Cardiac fibroblast (primary cell): ENCODE results near the gene MYL6B.

Experiments used
- DNase-seq, 2 donors: peaks; one replicate each; pipeline versions ENCODE4 v3.0.0 to v3.0.0-alpha.2; 2010; ENCODE audit warnings: low read depth in 2 of 2
- H3K4me3 ChIP-seq, 2 donors: replicated peaks in 1 of 2; 1 replicate in 1 of 2; 2 replicates in 1 of 2; pipeline ENCODE4 v1.5.1; 2011; ENCODE audit warnings: low read depth in 2 of 2, low read length in 2 of 2, mild to moderate bottlenecking in 2 of 2, moderate library complexity in 1 of 2
- TF ChIP-seq, protein P1 (sequence below): IDR thresholded peaks from one replicate; pipeline ENCODE4 v1.5.1; 2011; ENCODE audit warnings: low read depth, mild to moderate bottlenecking, low read length, inconsistent platforms

The MYL6B gene

DNA sequence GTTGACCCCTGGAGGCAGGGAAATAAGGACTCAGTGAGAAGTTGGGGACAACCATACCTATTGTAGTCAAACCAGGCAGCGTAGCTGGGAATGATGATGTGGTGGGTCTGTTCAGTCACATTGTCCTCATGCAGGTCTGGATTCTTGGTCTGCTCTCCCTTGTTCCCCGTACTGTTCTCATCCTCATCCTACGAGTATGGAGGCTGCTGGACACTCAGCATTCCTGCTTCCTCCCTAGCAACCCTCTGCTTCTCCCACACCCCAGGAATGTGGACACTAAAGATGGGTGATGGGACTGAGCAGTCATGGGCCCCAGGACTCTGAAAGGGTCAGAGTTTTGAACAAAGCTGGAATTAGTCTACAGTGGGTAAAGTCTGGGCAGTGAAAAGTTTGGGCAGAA lies 26.0 kb downstream of the MYL6B start:
- TF ChIP-seq, protein P1, sequence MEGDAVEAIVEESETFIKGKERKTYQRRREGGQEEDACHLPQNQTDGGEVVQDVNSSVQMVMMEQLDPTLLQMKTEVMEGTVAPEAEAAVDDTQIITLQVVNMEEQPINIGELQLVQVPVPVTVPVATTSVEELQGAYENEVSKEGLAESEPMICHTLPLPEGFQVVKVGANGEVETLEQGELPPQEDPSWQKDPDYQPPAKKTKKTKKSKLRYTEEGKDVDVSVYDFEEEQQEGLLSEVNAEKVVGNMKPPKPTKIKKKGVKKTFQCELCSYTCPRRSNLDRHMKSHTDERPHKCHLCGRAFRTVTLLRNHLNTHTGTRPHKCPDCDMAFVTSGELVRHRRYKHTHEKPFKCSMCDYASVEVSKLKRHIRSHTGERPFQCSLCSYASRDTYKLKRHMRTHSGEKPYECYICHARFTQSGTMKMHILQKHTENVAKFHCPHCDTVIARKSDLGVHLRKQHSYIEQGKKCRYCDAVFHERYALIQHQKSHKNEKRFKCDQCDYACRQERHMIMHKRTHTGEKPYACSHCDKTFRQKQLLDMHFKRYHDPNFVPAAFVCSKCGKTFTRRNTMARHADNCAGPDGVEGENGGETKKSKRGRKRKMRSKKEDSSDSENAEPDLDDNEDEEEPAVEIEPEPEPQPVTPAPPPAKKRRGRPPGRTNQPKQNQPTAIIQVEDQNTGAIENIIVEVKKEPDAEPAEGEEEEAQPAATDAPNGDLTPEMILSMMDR, result no peak
- no peak for DNase-seq
- no peak overlapping the region for H3K4me3 ChIP-seq

DNA sequence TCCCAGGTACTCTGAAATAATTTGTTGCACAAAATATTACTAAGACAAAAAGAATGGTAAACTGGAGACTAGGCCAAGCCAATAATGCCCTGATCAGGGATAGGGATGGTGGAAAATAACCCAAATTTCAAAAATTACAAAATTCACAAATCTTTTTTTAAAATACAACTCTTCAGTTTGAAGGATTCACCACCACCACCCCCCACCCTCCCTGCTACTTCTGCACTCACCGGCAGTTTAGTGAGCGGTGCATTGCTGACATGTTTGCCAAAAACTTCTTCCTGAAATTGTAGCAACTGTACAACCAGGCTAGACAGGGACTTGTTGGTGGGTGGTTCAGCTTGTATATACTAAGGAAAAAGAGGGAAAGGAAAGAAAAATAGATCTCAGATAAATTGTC lies 34.6 kb downstream of the MYL6B start:
- no peak for DNase-seq
- no peak overlapping the region for H3K4me3 ChIP-seq
- TF ChIP-seq, protein P1, result no peak

- TF ChIP-seq, protein P1, result no peak
- peak overlapping the region; percentile 78 to 88 for H3K4me3 ChIP-seq
- no peak for DNase-seq
These were observed 35.9 kb downstream of the MYL6B start for GRCh38 chr12:56188131-56188777.

DNA sequence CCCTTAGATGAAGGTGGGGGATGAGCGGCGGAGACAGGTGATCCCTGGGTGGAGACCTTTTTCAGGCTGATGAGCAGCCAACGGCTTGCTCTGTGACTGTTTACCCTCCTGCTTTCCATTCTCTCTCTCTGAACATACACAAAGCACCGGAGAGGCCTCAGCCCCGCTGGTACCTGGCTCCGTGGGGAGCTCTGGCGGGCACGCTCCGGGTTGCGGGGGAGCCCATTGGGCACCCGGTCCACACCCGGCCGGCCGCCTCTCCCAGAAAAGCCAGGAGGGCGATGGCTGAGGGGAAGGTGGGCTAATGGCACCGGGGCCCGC lies 36.4 kb downstream of the MYL6B start:
- peak overlapping the region; percentile 78 to 88 for H3K4me3 ChIP-seq
- TF ChIP-seq, protein P1, result no peak
- DNase-seq, result no peak

- peak; percentile 89 to 91 for DNase-seq
- peak within 1 kb of the TSS; percentile 78 to 88 for H3K4me3 ChIP-seq
- TF ChIP-seq, protein P1, result peak; percentile 56
These were observed 36.9 kb downstream of the MYL6B start, which contains the start of gene SMARCC2 for GRCh38 chr12:56189099-56189917. Gene SMARCC2, minus strand, starts transcription at chr12:56189483. Its CDS starts 22 bp downstream, at chr12:56189461.

DNA sequence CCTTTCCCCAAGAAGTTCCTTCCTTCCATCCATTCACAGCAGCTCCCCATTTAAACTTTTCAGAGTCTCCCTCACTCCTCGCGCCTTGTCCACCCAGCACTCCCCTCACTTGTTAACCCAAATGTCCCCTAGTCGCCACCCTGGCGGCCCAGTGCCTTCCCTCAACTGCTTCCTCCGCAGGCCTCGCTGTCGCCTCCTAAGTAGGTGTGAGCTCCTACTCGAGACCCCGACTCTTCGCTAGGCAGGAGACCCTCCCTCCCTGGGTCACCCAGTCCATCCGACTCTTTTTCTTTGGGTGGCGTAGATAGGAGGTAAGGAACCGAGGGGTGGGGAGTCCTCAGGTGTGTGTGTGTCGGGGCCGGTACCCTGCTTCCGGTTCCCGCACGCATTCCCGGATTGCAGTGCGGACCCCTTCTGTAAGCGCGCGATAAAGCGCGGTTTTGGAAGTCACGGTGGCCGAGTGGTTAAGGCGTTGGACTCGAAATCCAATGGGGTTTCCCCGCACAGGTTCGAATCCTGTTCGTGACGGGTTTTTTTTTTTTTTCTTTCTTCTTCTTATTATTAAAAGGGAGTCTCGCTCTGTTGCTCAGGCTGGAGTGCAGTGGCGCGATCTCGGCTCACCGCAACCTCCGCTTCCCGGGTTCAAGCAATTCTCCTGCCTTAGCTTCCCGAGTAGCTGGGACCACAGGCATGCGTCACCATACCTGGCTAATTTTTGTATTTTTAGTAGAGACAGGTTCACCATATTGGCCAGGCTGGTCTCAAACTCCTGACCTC lies 37.7 kb downstream of the MYL6B start:
- DNase-seq, result peak; percentile 84 to 92
- H3K4me3 ChIP-seq, result peak overlapping the region; percentile 56 to 75
- TF ChIP-seq, protein P1, result no peak
